ENCODE data around the gene KCNMA1.
"Not testable (repeated sequence)": the region's sequence is repeated elsewhere in the genome, so short reads cannot be mapped to it uniquely, and the experiment has no call there.

Gene KCNMA1

GRCh38 chr10:77661674-77662073 is 24.1 kb upstream of the KCNMA1 start:
- DNase-seq (ENCODE audit: low spot score), result peak; percentile 59

- no peak for DNase-seq (ENCODE audit: low spot score)
Measured at GRCh38 chr10:77661100-77661499, 23.5 kb upstream of the KCNMA1 start.

- DNase-seq (ENCODE audit: low spot score), result not testable (repeated sequence)
Measured at GRCh38 chr10:77659046-77659670, 21.6 kb upstream of the KCNMA1 start.

GRCh38 chr10:77653210-77653609 is 15.6 kb upstream of the KCNMA1 start:
- DNase-seq (ENCODE audit: low spot score), result no peak

- no peak for DNase-seq (ENCODE audit: low spot score)
Measured at GRCh38 chr10:77649333-77650331, 12.0 kb upstream of the KCNMA1 start.

- DNase-seq (ENCODE audit: low spot score), result no peak
Measured at GRCh38 chr10:77648472-77648871, 10.9 kb upstream of the KCNMA1 start.

- no peak for DNase-seq (ENCODE audit: low spot score)
Measured at GRCh38 chr10:77647543-77648293, 10.1 kb upstream of the KCNMA1 start.

- no peak for DNase-seq (ENCODE audit: low spot score)
Measured at GRCh38 chr10:77644557-77645243, 7.1 kb upstream of the KCNMA1 start.

GRCh38 chr10:77643795-77644468 is 6.3 kb upstream of the KCNMA1 start:
- DNase-seq (ENCODE audit: low spot score), result no peak

GRCh38 chr10:77641788-77642397 is 4.3 kb upstream of the KCNMA1 start:
- peak; percentile 88 for DNase-seq (ENCODE audit: low spot score)

- DNase-seq (ENCODE audit: low spot score), result no peak
Measured at GRCh38 chr10:77641344-77641743, 3.7 kb upstream of the KCNMA1 start.

- no peak for DNase-seq (ENCODE audit: low spot score)
Measured at GRCh38 chr10:77640167-77640566, 2.6 kb upstream of the KCNMA1 start.

GRCh38 chr10:77639756-77640155 is 2.1 kb upstream of the KCNMA1 start:
- no peak for DNase-seq (ENCODE audit: low spot score)

- DNase-seq (ENCODE audit: low spot score), result no peak
Measured at GRCh38 chr10:77638321-77639101, 903 bp upstream of the KCNMA1 start.

GRCh38 chr10:77636967-77637531 is 559 bp downstream of the KCNMA1 start:
- DNase-seq (ENCODE audit: low spot score), result no peak

GRCh38 chr10:77636282-77636966 is 1.2 kb downstream of the KCNMA1 start:
- DNase-seq (ENCODE audit: low spot score), result no peak

- DNase-seq (ENCODE audit: low spot score), result no peak
Measured at GRCh38 chr10:77635402-77636227, 2.0 kb downstream of the KCNMA1 start.

- DNase-seq (ENCODE audit: low spot score), result no peak
Measured at GRCh38 chr10:77634939-77635338, 2.7 kb downstream of the KCNMA1 start.

Measured in pons (tissue), 1 donor.